RWPE1 (cell line): ENCODE measurements around the gene TVP23A.

Experiments
- CTCF ChIA-PET: fragments of 350-600 bp; sonication (Branson Sonifier 250); formaldehyde crosslinking; extraction: SDS; loops from one replicate; lab custom pipeline; 2021; lab: Yijun Ruan, JAX
- POLR2A ChIA-PET: fragments of 400-600 bp; formaldehyde crosslinking; extraction: SDS; loops from one replicate; lab custom pipeline; 2020; ENCODE audit warnings: antibody characterized with exemption; ENCODE audit not compliant: low non-redundant PET; lab: Yijun Ruan, JAX
- DNase-seq: peaks from one replicate; pipeline ENCODE4 v3.0.0; 2012; ENCODE audit warnings: low spot score
- H3K27ac ChIP-seq: fragments of 450-650 bp; 2 replicates; pipeline ENCODE4 v1.5.1; 2017
- TF ChIP-seq, protein P1 (sequence below): fragments of 450-650 bp; conservative IDR thresholded peaks from 2 replicates; pipeline ENCODE4 v1.5.1; 2017; ENCODE audit warnings: low read depth, mild to moderate bottlenecking

TVP23A gene

DNA sequence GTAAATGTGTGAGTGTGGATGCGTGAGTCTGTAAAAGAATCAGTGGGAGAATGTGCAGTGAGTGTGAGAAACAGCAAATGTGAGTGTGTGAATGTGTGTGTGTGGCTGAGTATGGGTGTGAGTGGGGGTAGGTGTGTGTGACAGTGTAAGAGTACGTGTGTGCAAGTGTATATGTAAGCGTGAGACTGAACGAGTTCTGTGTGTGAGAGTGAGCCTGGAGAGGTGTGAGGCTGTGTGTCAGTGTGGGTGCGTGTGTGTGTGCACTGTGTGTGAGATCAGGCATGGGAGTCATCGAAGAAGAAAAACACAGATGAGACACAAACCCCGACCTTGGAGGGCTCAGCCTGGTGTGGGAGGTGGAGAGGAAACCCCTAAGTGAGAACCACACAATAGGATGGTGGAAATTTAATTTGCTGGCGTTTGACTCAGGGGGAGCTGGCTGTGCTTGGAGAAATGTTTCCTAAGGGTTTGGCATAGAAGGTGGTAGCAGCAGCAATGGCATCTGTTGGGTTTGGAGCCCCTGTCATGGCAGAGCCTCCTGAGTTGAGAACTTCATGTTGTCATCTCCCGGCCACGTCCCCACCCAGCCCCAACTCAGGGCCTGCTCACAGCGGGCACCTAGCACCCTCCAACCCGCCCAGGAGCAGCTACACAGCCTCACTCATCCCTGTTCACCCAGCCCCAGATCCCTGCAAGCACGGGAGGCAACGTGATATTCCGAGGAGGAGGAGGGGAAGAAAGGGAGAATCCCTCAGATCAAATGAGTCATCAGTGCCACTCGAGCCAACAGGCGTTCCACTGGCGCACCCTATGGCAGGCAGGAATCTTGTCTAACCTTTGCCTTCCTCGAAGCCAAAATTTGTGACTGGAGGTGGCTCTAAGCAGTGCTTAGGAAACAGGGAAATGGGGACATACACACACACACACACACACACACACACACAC lies 89.2 kb downstream of the TVP23A start:
- DNase-seq = peak; percentile 78
- TF ChIP-seq, protein P1, sequence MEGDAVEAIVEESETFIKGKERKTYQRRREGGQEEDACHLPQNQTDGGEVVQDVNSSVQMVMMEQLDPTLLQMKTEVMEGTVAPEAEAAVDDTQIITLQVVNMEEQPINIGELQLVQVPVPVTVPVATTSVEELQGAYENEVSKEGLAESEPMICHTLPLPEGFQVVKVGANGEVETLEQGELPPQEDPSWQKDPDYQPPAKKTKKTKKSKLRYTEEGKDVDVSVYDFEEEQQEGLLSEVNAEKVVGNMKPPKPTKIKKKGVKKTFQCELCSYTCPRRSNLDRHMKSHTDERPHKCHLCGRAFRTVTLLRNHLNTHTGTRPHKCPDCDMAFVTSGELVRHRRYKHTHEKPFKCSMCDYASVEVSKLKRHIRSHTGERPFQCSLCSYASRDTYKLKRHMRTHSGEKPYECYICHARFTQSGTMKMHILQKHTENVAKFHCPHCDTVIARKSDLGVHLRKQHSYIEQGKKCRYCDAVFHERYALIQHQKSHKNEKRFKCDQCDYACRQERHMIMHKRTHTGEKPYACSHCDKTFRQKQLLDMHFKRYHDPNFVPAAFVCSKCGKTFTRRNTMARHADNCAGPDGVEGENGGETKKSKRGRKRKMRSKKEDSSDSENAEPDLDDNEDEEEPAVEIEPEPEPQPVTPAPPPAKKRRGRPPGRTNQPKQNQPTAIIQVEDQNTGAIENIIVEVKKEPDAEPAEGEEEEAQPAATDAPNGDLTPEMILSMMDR = no peak
- ChIA-PET CTCF (no interaction called here), POLR2A (no interaction called here)
- peak overlapping the region; percentile 17; the same call in 1 of the 2 replicates for H3K27ac ChIP-seq

DNA sequence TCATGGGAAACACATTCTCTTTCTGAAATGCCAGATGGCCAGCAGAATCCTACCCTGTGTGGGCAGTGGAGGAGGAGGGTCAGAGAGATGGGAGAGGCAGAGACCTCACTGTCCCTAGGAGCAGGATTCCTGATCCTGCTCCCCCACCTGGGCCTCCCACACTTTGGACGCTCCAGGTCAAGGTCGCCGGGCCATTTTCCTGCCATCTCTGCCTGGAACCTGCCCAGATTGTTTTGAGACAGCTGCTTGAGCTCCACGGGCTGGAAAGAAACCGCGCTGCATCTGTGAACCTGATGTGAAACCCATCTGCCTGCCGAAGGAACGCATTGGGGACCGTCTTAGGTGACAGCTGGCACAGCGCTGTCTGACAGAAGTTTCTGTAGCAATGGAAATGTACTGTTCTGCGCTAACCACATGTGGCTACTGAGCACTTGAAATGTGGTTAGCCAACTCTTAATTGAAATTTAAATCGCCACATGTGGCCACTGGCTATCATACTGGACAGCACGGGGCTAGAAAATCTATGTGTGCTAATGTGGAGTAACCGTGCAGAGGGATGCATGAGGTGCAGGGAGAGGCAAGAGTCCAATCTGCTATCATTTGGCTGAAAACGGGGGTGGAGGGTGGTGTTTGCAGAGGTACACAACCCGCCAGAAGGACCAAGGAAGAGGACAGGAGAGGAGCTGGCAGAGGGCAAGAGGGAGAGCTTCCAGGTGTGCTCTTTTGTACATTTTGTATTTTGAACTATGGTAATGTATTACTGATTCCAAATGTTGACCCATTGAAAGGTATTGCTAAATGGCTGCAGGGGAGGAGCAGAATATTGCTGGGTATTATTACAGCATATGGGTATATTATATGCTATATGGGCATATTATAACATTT lies 90.3 kb downstream of the TVP23A start:
- CTCF ChIA-PET = interaction anchor here (0.8 kb wide), 1 partner anchor 148 kb away, joined by 4 read pairs; the partner anchor contains the start of gene EMP2
- TF ChIP-seq, protein P1 = no peak
- no peak overlapping the region for H3K27ac ChIP-seq
- POLR2A ChIA-PET = no interaction called here
- DNase-seq = no peak
